Suppressor macrophage treated with lipopolysaccharide for 1 hour (primary cell): ENCODE results near the gene TOP1.

Source experiments
- DNase-seq, 3 donors: peaks; one replicate each; pipeline ENCODE4 v3.0.0-alpha.2; 2020 to 2022

The TOP1 gene

DNA sequence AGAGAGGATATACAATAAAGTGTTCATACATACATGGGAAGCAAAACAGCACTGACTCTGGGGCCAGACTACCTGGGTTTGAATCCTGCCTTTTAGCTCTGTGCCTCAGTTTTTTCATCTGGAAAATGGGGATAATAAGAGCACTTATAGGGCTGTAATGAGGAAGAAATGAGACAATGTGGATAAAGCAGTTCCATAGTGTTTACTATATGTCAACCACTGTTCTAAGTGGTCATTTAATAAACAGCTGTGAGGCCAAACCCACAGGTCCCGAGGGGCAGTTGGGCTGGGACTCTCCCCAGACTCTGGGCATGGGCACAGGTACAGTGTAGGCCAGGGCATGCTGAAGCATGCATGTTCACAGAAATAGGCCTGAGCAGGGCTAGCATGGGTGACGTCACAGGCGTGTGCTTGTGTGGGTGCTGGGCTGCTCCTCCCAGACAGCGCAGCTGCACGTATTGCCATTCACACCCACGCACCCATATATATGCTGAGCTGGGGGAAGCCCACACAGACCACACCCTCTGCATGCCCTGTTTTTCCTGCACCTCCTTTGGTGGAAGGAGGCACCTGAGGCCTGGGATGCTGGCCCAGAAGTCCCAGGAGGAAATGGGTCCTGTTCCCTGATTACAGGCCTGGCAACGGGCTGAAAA is 105.2 kb downstream of the TOP1 start:
- peak; percentile 50 to 68 (median 52) for DNase-seq

- no peak for DNase-seq
Measured at GRCh38 chr20:41134362-41135186, 106.0 kb downstream of the TOP1 start.

DNA sequence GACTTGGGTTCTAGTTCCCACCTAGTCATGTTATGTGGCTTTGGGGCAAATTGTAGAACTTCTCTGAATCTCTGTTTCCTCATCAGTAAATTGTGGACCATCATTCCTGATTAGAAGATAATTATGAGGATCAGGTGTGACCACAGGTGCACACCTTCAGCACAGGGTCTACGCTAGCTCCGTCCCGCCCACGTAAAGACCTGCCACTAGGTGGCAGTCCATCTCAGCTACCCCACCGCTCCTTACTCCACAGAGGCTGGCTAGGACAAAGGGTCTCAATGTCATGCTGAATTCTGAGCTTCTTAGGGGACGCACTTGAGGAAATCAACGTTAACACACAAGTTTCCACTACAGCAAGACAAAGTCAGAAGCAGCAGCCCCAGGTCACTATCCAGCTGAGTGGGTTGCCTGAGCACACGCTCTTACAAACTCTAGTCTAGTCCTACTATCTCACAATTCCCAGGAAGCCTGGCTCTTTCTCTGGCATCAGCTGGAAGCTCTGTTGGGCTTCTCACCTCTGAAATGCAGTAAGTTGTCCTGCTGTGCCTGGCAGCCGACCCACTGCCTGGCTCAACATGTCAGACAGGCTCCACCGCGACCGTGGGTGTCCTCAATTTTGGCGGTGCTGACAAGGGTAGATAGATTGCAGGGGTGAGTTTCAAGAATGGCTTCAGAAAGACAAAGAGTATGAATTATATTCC is 106.7 kb downstream of the TOP1 start:
- DNase-seq = peak in 2 of 3 donors; percentile 26 to 39

DNA sequence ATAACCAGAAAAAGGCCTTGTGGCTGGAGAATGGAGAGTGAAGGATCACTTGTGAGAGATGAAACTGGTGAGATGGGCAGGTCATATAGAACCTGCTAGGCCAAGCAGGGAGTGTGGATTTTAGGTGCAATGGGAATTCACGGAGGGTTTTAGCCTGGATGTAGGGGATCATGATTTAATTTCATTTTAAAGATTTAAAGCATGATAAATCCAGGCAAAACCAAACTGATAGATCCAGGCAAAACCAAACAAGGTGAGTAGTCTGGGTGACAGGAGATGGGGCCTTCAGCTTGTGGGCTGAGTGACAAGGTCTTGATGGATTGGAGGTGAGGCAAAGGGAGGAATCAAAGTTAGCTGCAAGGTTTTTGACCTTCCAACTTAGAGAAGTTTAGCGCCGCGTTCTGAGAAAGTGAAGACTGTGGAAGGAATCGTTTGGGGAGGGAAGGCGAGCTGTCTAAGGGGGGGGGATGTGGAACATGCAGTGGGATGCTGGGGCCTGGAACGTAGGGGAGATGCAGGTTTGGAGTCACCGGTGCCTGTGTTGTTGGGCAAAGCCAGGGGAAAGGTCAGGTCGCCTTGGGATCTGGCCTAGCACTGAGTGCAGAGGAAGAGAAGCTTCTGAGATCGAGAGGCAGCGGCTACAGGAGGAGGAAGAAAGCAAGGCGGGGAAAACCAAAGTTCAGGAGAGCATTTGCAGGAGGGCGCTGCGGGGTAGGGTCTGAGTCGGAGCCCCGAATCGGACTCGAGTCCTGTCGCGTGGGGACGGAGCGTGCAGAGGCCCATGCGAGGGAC is 107.5 kb downstream of the TOP1 start:
- peak in 2 of 3 donors; percentile 21 to 41 for DNase-seq

- DNase-seq = peak; percentile 75 to 94 (median 88)
Measured at GRCh38 chr20:41136680-41137613, 108.3 kb downstream of the TOP1 start, which contains the start of gene PLCG1. PLCG1 (plus strand) TSS chr20:41137543; CDS start chr20:41137642, 99 bp downstream.

GRCh38 chr20:41137614-41138474 is 109.2 kb downstream of the TOP1 start:
- peak in 1 of 3 donors; percentile 14 for DNase-seq

DNA sequence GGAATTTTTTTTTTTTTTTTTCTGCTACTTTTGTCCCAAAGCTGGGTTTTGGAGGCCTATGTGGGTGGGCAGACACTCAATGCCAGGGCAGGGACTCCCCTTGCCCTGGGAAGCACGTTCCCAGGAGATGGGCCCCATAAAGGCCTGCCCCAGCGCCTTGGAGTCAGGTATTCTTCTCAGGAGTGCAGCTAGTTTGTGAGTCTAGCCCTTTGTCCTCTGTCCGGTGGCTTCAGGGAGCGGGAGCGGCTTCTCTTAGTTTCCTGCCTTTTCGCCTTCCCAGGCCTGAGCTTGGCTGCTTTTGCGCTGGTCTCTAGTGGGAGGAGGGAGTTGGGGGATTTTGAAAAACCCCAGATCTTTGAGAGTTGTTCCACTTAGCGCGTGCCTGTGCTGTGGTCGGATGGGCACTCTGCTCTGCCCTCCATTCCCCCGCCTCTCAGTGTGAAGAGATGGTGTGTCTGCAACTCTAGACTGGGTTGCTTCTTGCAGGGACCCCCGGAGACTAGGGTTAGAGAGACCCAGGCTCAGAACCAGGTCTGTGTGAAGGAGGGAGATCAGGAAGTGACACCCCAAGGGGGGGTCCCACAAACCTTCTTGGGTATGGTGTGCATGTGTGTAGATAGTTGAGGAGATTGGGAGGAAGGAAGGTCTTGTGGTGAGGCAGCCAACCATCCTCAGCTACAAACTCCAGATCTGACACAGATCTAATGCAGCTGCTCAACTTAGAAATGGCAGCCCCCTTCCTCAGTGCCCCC is 110.0 kb downstream of the TOP1 start:
- no peak for DNase-seq

DNA sequence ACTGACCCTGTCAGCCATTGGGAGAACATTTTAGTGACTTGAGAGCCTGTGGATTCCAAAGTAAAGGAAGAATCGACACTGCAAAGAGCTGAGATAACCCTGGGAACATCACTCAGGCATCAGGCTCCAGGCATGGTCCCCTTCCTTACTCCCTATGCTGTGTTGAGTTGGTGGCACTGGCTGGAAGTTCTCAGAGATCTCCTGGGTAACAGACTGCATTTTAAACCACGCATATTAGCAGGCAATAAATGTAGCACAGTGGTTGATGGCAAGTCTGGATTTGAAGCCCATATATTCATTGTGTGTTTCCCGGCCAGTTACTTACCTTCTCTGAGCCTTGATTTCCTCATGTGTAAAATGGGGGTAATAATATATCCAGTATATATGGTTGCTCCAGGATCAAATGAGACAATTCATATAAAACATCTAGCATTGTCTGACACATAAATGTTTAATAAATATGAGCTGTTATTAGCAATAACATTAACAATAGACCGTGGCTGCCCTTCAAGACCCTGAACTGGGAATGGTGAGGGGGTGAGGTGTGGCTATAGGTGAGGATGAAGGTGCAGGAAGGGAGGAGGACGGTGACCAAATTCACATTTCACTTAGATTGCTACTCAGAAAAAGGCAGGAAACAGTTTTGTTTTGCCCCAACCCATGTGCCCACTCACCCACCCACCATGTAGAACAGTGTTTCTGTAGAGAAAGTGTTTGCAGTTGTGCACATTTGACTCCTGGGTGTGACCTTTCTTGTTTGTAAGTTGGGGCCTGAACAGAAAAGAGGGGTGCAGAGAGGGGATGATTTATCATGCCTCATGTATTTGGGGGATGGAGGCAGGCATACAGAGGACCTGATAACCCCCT is 110.8 kb downstream of the TOP1 start:
- no peak for DNase-seq

DNA sequence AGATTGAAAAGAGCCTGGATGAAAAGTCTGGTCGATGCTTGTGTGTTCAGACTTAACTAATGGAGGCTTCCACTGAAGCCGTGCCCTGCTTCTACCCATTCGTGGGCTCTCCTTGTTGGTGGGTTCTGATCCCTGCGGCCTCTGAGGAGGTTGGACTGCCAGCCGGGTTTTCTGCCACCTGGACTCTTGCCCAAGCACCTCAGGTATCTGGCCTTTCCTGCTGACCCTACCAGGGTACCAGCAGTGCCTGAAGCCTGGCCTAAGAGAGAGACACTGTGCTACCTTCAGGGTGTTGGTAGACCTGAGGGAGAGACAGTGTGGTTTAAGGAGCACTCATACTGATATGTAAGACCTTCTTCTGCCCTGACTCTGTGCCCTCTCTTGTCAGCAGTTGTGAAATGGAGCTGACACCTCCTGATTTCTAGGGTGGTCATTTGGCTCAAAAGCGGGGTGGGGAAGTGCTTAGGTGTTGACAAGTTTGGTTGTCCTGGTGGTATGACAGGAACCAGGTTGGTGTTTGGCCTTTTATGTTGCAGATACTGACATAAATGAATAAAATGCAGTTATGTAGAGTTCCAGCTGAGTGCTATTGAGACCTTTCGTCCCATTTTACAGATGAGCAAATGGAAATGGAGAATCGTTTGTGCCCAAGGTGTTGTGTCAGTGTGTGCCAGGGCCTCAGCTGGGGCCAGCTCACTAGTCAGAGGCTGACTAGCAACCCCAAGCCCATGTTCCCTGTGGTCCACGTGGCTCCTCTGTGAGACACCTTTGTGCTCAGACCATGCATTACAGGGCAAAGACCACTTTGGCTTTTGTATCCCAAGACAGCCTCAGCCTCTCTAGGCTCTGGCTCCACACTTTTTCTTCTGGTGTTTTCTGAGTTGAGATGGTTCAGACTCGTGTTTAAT is 111.9 kb downstream of the TOP1 start:
- DNase-seq = no peak

- no peak for DNase-seq
Measured at GRCh38 chr20:41141153-41141815, 112.7 kb downstream of the TOP1 start.

DNA sequence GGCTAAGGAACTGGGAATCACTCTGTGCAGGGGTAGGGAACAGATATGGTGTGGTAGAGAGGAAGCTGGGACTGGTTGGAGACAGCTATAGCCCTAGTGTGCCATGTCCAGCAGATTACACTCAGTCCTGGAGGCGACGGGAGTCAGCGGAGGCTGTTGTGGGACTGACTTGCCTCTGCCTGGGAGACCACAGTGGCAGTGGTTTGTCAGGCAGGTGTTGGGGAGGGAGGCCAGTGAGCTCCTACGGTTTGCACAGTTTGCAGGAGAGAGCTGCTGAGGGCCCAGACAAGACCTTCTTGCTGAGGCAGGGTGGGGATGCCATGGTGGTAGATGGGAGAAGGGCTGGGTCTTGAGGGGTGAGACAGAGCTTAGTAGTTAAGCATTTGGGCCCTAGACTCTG is 113.6 kb downstream of the TOP1 start:
- DNase-seq = no peak

DNA sequence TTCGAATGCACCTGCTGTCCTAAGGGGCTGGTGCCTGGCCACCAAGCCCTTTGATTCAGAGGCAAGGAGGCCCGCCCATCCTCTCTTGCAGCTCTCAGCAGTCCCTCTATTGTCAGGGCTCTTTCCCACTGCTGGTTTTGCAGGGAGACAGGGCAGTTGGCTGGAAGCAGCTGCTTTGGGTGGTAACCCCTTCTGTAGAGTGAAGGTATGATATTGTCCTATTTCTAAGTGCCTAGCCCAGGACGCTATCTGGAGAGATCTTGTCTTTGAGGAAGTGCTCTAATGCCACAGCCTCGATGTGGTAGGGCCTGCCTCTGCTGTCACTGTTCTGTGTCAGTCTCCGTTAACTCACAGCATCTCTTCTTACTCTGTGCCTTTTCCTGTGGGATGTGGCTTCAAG is 114.3 kb downstream of the TOP1 start:
- no peak for DNase-seq

DNA sequence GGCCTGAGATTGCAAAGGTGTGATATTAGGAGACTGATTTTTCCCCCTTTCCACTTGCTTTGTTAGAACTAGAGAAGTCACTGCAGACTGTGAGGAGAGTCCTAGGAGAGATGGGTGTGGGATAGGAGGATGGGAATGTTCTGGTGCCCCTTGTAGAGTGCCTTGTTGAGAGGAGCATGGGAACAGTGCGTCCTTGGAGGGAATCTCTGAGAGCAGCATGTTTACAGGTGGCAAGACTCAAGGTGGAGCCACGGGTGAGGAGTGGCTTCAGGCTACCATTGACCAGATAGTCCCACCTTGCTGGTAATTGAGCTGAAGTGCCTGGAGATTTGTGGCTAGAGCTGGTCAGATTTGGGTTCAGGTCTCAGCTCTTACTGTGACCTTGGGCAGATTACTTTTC is 114.7 kb downstream of the TOP1 start:
- DNase-seq = no peak

DNA sequence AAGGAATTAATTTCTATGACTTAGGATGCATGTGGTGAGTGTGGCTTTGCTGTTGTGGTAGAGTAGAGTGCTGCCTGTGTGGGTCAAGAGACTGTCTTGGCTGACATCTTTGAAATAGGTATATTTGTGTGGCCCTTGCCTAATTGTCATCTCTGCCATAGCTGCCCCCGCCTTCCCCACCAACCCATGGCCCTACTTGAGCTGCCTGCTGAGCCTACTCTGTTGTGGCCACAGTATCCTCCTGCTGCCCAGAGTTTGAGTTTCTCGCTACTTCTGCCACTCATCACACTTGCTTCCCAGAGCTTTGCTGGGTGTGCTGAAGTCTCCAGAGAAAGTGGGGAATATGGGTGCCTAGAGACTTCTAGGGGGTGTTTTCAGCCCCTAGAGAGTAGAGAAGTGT is 116.7 kb downstream of the TOP1 start:
- DNase-seq = no peak

DNA sequence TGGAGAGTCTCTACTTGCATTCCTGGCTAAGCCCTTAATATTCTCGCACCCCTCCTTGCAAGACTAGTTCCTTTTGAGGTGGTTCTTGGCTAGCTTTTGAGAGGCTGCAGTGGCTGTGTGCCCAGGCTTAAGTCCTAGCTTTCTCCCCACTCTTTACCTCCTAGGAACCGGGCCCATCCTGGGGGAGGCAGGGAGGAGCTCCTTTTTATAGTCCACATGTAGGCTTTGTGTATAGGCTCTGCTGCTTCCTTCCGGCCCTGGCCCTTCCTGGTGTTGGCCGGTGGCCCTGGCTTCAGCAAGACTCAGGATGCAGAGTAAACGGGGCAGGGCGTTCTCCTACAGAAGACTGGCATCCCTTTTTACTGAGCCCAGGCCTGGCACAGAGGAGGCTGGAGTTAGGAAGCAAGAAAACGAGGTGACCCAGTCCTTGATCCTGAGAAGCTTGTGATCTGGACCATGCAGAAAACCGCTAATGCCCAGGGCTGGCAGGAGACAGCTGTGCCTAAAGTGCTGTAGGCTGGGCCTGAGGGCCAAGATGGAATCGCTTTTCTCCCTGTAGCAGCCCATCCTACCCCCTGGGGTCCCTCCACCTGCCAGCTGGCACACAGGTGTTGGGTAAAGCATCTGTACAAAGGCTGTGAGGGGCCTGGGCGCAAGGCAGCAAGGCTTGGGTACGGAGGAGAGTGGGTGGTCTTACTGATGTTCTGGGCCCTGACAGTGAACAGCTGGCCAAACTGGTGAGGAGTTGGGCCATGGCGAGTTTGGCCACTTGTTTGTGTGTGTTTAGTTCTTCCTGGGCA is 117.4 kb downstream of the TOP1 start:
- DNase-seq = no peak

GRCh38 chr20:41147767-41148191 is 119.2 kb downstream of the TOP1 start:
- no peak for DNase-seq
